ENCODE data around the gene UTRN. TPM values are rescaled to one million over a fixed set of nuclear protein-coding genes. Genes with fewer than 3 reads are reported as not detected.

The UTRN gene
- 198 and 239 TPM in 2 replicates for total RNA-seq

DNA sequence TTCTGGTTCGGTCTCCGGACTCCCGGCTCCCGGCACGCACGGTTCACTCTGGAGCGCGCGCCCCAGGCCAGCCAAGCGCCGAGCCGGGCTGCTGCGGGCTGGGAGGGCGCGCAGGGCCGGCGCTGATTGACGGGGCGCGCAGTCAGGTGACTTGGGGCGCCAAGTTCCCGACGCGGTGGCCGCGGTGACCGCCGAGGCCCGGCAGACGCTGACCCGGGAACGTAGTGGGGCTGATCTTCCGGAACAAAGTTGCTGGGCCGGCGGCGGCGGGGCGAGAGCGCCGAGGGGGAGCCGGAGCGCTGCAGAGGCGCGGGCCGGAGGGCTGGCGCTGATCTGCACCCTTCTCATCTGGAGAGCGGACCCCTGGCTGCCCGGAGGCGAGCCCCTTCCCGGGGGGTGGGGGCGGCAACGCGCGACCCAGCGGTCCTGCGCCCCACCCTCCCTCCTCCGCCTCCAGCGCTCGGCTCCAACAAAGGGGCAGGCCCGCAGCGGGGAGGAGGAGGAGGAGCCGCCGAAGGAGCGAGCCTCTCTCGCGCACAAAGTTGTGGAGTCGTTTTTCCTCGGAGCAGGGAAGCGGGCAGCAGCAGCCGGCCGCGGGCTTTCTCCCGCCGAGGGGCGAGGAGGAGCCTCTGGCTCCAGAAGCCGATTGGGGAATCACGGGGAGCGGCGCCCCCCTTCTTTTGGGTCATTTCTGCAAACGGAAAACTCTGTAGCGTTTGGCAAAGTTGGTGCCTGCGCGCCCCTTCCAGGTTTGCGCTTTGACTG, at the start of gene UTRN:
Gene UTRN, plus strand, starts transcription at position 553 of the 765 bp plus-strand sequence. CDS start 6,494 bp downstream, outside the sequence.

Other genes with a start within 250 kb of the UTRN start
- gene SF3B5, start 189.8 kb upstream of the UTRN start, total RNA-seq: 65.6 and 77.0 TPM in 2 replicates
- 3.0 and 3.2 TPM in 2 replicates for gene STX11, start 134.8 kb upstream of the UTRN start, total RNA-seq

Measured in hair follicle dermal papilla cell (primary cell).